ENCODE measurements around the gene PLD2.

Gene PLD2
- total RNA-seq = 11.4 to 32.5 (median 19.0) reads per million in 9 experiments

- DNase-seq = peak; percentile 77 to 80 (median 80)
- Mint-ChIP-seq H3K36me3 (ENCODE audit: insufficient read depth) (peaks cover 2% of the 10 kb centered on the region), H3K4me1 (ENCODE audit: low read depth in 2 of 2) (peaks cover 9 to 10% of the 10 kb centered on the region in 2 donors), H3K27me3 (no peaks in the 10 kb centered on the region), H3K27ac (peak within 1 kb of the TSS; percentile 25 to 29), H3K9me3 (no peaks in the 10 kb centered on the region), H3K4me3 (peak within 1 kb of the TSS; percentile 76)
- peak; percentile 98 for ATAC-seq (replicated peaks)
Observed at GRCh38 chr17:4806777-4807604, at the start of gene PLD2. TSS of gene PLD2 (plus strand) at chr17:4807152. CDS start at chr17:4807773, 621 bp downstream.

DNA sequence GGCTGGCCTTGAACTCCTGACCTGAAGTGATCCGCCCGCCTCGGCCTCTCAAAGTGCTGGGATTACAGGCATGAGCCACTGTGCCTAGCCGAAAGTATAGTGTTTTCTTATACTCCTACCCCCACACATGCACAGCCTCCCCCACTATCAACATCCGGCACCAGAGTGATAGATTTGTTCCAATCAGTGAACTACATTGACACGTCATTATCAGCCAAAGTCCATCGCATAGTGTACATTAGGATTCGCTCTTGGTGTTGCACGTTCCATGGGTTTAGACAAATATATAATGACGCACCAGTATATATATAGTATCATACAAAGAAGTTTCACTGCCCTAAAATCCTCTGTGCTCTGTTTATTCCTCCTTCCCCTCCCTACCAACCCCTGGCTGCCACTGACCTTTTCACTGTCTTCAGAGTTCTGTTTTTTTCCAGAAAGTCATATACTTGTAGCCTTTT, 47.1 kb upstream of the PLD2 start:
- no peaks in the 10 kb centered on the region for H3K9me3 Mint-ChIP-seq
- ATAC-seq (replicated peaks) = peak; percentile 19
- peaks cover 7 to 39% of the 10 kb centered on the region in 2 donors for H3K27me3 Mint-ChIP-seq
- H3K27ac Mint-ChIP-seq = no peak overlapping the region
- H3K4me1 Mint-ChIP-seq (ENCODE audit: low read depth in 2 of 2) = no peaks in the 10 kb centered on the region
- H3K4me3 Mint-ChIP-seq = no peak overlapping the region
- no peak for DNase-seq
- H3K36me3 Mint-ChIP-seq (ENCODE audit: insufficient read depth) = no peaks in the 10 kb centered on the region

DNA sequence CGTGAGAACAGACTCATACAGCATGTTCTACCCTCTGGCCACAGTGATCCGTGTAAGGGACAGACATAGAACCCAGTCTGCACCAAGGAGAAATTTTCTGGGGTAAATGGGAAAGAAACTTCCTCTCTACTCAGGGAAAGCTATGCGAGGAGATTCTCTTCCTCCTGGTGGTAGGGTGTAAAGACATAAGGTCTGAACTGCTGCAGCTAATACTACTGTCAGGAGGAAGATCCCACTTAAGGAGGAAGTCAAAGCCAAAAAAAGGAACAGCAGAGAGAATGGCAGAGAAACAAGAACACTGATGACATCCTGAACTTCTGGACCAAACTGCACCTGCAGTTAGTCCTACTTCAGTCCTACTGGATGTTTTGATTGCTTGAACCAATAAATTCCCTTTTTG, 42.4 kb upstream of the PLD2 start:
- Mint-ChIP-seq H3K27me3 (peaks cover 8 to 31% of the 10 kb centered on the region in 2 donors), H3K4me1 (ENCODE audit: low read depth in 2 of 2) (no peaks in the 10 kb centered on the region), H3K36me3 (ENCODE audit: insufficient read depth) (peaks cover 6% of the 10 kb centered on the region), H3K27ac (no peak overlapping the region), H3K4me3 (no peak overlapping the region), H3K9me3 (no peaks in the 10 kb centered on the region)
- DNase-seq (no peak), ATAC-seq (replicated peaks) (no peak)

DNA sequence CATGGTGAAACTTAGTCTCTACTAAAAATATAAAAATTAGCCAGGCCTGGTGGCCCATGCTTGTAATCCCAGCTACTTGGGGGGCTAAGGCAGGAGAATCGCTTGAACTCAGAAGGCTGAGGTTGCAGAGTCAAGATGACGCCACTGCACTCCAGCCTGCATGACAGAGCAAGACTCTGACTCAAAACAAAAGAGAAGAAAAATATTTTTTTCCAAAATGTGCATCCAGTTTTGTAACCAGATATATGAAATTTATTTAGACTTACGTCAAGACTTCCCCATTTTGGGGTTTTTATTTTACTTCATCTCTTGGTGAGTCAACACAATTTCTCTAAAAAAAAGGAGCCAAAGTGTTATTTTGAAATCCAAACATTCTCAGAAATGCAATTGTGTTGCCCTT, 40.8 kb upstream of the PLD2 start:
- ATAC-seq (replicated peaks) (no peak), DNase-seq (no peak)
- Mint-ChIP-seq H3K4me1 (ENCODE audit: low read depth in 2 of 2) (no peaks in the 10 kb centered on the region), H3K36me3 (ENCODE audit: insufficient read depth) (peaks cover 6% of the 10 kb centered on the region), H3K4me3 (no peak overlapping the region), H3K27ac (peak overlapping the region in 1 of 2 donors; percentile 8), H3K9me3 (no peaks in the 10 kb centered on the region), H3K27me3 (peaks cover 8 to 15% of the 10 kb centered on the region in 2 donors)

GRCh38 chr17:4766723-4767122, 40.2 kb upstream of the PLD2 start:
- Mint-ChIP-seq H3K4me1 (ENCODE audit: low read depth in 2 of 2) (peaks cover 1 to 3% of the 10 kb centered on the region in 2 donors), H3K9me3 (no peaks in the 10 kb centered on the region), H3K27ac (no peak overlapping the region), H3K27me3 (peaks cover 8 to 20% of the 10 kb centered on the region in 2 donors), H3K4me3 (no peak overlapping the region), H3K36me3 (ENCODE audit: insufficient read depth) (peaks cover 6% of the 10 kb centered on the region)
- ATAC-seq (replicated peaks) = no peak
- DNase-seq = no peak

- Mint-ChIP-seq H3K4me1 (ENCODE audit: low read depth in 2 of 2) (peaks cover 5 to 6% of the 10 kb centered on the region in 2 donors), H3K4me3 (no peak overlapping the region), H3K27me3 (peaks cover 10 to 30% of the 10 kb centered on the region in 2 donors), H3K27ac (no peak overlapping the region), H3K36me3 (ENCODE audit: insufficient read depth) (peaks cover 6% of the 10 kb centered on the region), H3K9me3 (no peaks in the 10 kb centered on the region)
- no peak for ATAC-seq (replicated peaks)
- DNase-seq = no peak
Observed at GRCh38 chr17:4768298-4768697, 38.7 kb upstream of the PLD2 start.

- DNase-seq (no peak), ATAC-seq (replicated peaks) (no peak)
- Mint-ChIP-seq H3K4me3 (no peak overlapping the region), H3K27ac (no peak overlapping the region), H3K36me3 (ENCODE audit: insufficient read depth) (peaks cover 6% of the 10 kb centered on the region), H3K9me3 (no peaks in the 10 kb centered on the region), H3K4me1 (ENCODE audit: low read depth in 2 of 2) (peaks cover 5 to 6% of the 10 kb centered on the region in 2 donors), H3K27me3 (peaks cover 17 to 40% of the 10 kb centered on the region in 2 donors)
Observed at GRCh38 chr17:4769628-4770027, 37.3 kb upstream of the PLD2 start.

DNA sequence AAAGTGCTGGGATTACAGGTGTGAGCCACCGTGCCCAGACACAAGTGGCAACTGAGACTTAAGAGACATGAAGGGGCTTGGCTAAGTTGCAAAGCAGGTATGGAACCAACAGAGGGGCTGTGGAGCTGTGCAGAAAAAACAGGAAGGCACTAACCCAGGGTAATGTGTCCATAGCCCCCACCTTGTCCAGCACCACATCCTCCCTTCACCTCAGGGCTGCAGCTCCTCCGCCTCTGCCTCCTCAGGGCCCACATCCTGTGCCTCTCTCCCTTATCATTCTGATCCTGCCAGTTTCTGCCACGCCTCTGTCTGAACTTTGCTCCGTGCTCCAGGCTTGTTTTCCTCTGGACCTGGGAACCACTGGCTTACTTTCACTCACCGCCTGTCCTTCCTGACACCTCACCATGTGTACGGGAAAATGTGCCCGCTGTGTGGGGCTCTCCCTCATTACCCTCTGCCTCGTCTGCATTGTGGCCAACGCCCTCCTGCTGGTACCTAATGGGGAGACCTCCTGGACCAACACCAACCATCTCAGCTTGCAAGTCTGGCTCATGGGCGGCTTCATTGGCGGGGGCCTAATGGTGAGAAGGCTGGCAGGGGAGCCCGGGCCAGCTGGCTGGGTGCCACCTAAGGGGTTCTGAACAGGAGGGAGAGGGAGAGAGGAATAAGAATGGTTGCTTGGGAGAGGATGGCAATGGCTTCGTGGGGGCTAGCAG, 35.3 kb upstream of the PLD2 start, which contains the start of gene TM4SF5:
TSS of gene TM4SF5 (plus strand) at position 368 of the 716 bp plus-strand sequence. CDS start at position 405, 37 bp downstream.
- Mint-ChIP-seq H3K36me3 (ENCODE audit: insufficient read depth) (peaks cover 6% of the 10 kb centered on the region), H3K4me3 (peak within 1 kb of the TSS in 1 of 2 donors; percentile 2), H3K4me1 (ENCODE audit: low read depth in 2 of 2) (peaks cover 5 to 6% of the 10 kb centered on the region in 2 donors), H3K27me3 (peaks cover 17 to 40% of the 10 kb centered on the region in 2 donors), H3K9me3 (no peaks in the 10 kb centered on the region), H3K27ac (no peak within 1 kb of the TSS)
- ATAC-seq (replicated peaks) (peak; percentile 36), DNase-seq (no peak)

DNA sequence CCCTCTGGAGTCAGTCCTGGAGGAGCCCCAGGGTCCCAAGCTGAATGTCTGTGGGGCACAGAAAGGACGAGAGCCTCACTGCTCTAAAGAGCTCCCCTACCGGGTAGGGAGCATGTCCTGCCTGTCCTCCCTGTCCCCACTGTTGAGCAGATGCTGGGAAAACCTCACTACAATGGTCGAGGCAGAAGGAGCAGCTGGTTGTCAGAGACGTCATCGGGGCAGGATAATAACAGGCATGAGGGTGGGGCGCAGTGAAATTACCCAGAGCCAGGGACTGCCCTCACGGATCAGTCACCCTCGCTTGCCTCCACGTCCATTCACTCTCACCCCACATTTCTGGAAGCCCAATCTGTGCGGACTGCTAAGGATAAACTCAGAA, 34.7 kb upstream of the PLD2 start:
- DNase-seq (no peak), ATAC-seq (replicated peaks) (no peak)
- Mint-ChIP-seq H3K27me3 (peaks cover 17 to 40% of the 10 kb centered on the region in 2 donors), H3K9me3 (no peaks in the 10 kb centered on the region), H3K36me3 (ENCODE audit: insufficient read depth) (peaks cover 4% of the 10 kb centered on the region), H3K4me1 (ENCODE audit: low read depth in 2 of 2) (peaks cover 5 to 6% of the 10 kb centered on the region in 2 donors), H3K4me3 (no peak overlapping the region), H3K27ac (no peak overlapping the region)

DNA sequence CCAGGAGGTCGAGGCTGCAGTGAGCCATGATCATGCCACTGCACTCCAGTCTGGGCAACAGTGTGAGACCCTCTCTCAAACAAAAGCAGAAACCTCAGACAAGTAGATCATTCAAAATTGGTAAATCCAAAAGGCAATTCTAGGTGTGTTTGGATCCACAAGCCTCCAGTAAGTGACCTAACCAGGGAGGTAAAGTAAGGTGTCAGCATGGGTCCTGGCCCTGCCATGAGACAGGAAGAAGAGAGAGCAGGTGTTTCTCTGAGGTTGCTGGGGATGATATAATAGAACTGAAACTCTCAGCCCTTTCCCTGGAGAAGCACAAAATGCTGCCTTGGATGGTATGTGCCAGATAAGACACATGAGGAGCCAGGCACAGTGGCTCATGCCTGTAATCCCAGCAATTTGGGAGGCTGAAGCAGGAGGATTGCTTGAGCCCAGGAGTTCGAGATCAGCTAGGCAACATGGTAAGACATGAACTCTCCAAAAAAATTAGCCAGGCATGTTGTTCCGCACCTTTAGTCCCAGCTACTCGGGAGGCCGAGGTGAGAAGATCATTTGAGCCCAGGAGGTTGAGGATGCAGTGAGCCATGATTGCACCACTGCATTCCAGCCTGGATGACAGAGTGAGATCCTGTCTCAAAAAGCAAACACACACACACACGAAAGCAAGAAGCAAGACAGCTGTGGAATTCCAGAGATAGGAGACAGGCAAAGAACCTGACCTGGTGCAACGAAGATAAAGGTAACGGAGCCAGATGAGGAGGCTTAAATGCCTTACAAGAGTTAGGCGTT, 28.8 kb upstream of the PLD2 start:
- Mint-ChIP-seq H3K4me1 (ENCODE audit: low read depth in 2 of 2) (peaks cover 3 to 4% of the 10 kb centered on the region in 2 donors), H3K27me3 (peaks cover 32 to 38% of the 10 kb centered on the region in 2 donors), H3K9me3 (no peaks in the 10 kb centered on the region), H3K4me3 (no peak overlapping the region), H3K36me3 (ENCODE audit: insufficient read depth) (no peaks in the 10 kb centered on the region), H3K27ac (peak overlapping the region in 1 of 2 donors; percentile 6)
- no peak for DNase-seq
- ATAC-seq (replicated peaks) = no peak

DNA sequence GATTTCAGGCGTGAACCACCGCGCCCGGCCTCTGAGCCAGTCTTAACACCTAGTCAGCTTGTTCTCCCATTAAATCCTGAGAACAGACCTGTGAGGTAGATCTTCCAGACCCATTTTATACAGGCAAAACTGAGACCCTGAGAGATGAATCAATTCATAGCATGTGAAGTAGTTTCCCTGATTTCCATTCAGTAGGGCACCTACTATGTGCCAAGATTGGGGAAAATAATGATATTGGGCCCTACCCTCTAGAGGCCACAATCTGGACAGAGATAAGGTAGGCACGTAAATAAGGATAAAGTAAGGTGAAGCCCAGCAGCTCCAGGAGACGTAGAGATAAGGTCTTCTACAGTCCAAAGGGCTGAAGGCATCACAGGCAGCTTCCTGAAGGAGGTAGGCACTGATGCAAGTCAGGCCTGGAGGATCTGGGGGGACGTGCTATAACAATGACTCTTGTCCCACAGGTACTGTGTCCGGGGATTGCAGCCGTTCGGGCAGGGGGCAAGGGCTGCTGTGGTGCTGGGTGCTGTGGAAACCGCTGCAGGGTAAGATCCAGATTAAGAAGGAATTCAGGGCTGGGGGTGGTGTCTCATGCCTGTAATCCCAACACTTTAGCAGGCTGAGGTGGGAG, 26.5 kb upstream of the PLD2 start:
- DNase-seq (no peak), ATAC-seq (replicated peaks) (no peak)
- Mint-ChIP-seq H3K9me3 (no peaks in the 10 kb centered on the region), H3K4me1 (ENCODE audit: low read depth in 2 of 2) (peaks cover 4 to 5% of the 10 kb centered on the region in 2 donors), H3K36me3 (ENCODE audit: insufficient read depth) (no peaks in the 10 kb centered on the region), H3K27ac (no peak overlapping the region), H3K4me3 (no peak overlapping the region), H3K27me3 (peaks cover 34 to 49% of the 10 kb centered on the region in 2 donors)

GRCh38 chr17:4782652-4783051, 24.3 kb upstream of the PLD2 start:
- Mint-ChIP-seq H3K36me3 (ENCODE audit: insufficient read depth) (no peaks in the 10 kb centered on the region), H3K4me3 (no peak overlapping the region), H3K9me3 (no peaks in the 10 kb centered on the region), H3K4me1 (ENCODE audit: low read depth in 2 of 2) (peaks cover 9 to 15% of the 10 kb centered on the region in 2 donors), H3K27me3 (peaks cover 47 to 71% of the 10 kb centered on the region in 2 donors), H3K27ac (no peak overlapping the region)
- ATAC-seq (replicated peaks) = peak; percentile 24
- DNase-seq = no peak
